Measurements from ENCODE around the gene AGGF1.

GRCh38 chr5:77033338-77033737 is 3.1 kb downstream of the AGGF1 start:
- TF ChIP-seq, protein P1, sequence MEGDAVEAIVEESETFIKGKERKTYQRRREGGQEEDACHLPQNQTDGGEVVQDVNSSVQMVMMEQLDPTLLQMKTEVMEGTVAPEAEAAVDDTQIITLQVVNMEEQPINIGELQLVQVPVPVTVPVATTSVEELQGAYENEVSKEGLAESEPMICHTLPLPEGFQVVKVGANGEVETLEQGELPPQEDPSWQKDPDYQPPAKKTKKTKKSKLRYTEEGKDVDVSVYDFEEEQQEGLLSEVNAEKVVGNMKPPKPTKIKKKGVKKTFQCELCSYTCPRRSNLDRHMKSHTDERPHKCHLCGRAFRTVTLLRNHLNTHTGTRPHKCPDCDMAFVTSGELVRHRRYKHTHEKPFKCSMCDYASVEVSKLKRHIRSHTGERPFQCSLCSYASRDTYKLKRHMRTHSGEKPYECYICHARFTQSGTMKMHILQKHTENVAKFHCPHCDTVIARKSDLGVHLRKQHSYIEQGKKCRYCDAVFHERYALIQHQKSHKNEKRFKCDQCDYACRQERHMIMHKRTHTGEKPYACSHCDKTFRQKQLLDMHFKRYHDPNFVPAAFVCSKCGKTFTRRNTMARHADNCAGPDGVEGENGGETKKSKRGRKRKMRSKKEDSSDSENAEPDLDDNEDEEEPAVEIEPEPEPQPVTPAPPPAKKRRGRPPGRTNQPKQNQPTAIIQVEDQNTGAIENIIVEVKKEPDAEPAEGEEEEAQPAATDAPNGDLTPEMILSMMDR (IDR thresholded peaks at IDR 0.05) = no peak
- TF ChIP-seq POLR2A (IDR thresholded peaks at IDR 0.05) = no peak

All from adrenal gland (tissue), 5 donors.